Eye (tissue), 1 donor: ENCODE measurements around the gene TCF4.
A peak's percentile ranks its signal among the peaks of the same experiment; 100 is the strongest.

Source experiments
- DNase-seq: peaks from one replicate; pipeline ENCODE4 v3.0.0-alpha.2; 2015

Gene TCF4

GRCh38 chr18:55585065-55585919 is 2.7 kb downstream of the TCF4 start:
- no peak for DNase-seq

- no peak for DNase-seq
These were observed 3.8 kb downstream of the TCF4 start for GRCh38 chr18:55584201-55584600.

- no peak for DNase-seq
These were observed 5.7 kb downstream of the TCF4 start for GRCh38 chr18:55582325-55582724.

- no peak for DNase-seq
These were observed 8.3 kb downstream of the TCF4 start for GRCh38 chr18:55579501-55580270.

GRCh38 chr18:55577812-55578539 is 10.0 kb downstream of the TCF4 start:
- no peak for DNase-seq

GRCh38 chr18:55576001-55576400 is 12.0 kb downstream of the TCF4 start:
- no peak for DNase-seq

GRCh38 chr18:55575066-55575465 is 12.9 kb downstream of the TCF4 start:
- no peak for DNase-seq

GRCh38 chr18:55573386-55573785 is 14.6 kb downstream of the TCF4 start:
- DNase-seq, result no peak

- no peak for DNase-seq
These were observed 17.0 kb downstream of the TCF4 start for GRCh38 chr18:55570966-55571365.

- no peak for DNase-seq
These were observed 21.5 kb downstream of the TCF4 start for GRCh38 chr18:55566456-55566935.

GRCh38 chr18:55559739-55560138 is 28.3 kb downstream of the TCF4 start:
- DNase-seq, result no peak

- no peak for DNase-seq
These were observed 30.8 kb downstream of the TCF4 start for GRCh38 chr18:55557211-55557610.

GRCh38 chr18:55555395-55556027 is 32.5 kb downstream of the TCF4 start:
- DNase-seq, result no peak

- peak; percentile 51 for DNase-seq
These were observed 35.3 kb downstream of the TCF4 start for GRCh38 chr18:55552526-55553189.

GRCh38 chr18:55551227-55551626 is 36.8 kb downstream of the TCF4 start:
- no peak for DNase-seq

GRCh38 chr18:55550471-55550870 is 37.5 kb downstream of the TCF4 start:
- DNase-seq, result no peak

- DNase-seq, result no peak
These were observed 38.4 kb downstream of the TCF4 start for GRCh38 chr18:55549474-55550104.

GRCh38 chr18:55547705-55548056 is 40.3 kb downstream of the TCF4 start:
- no peak for DNase-seq

- DNase-seq, result peak; percentile 40
These were observed 40.9 kb downstream of the TCF4 start for GRCh38 chr18:55546851-55547704.

GRCh38 chr18:55544014-55544413 is 44.0 kb downstream of the TCF4 start:
- DNase-seq, result no peak
